Thyroid gland (tissue), 4 donors: ENCODE measurements around the gene KCNK1. TPM values are rescaled to one million over a fixed set of nuclear protein-coding genes. Genes with fewer than 3 reads are reported as not detected.
"Not testable (repeated sequence)": the region's sequence is repeated elsewhere in the genome, so short reads cannot be mapped to it uniquely, and the experiment has no call there.

Experiments
- DNase-seq, 2 donors: peaks; one replicate each; pipeline ENCODE4 v3.0.0-alpha.2; 2019
- H3K27ac ChIP-seq, 3 donors: fragments of 200-600 bp; sonication (generic); 1 replicate in 2 of 3; 2 replicates in 1 of 3; pipeline ENCODE4 v1.5.1; 2016 to 2019; ENCODE audit warnings: mild to moderate bottlenecking in 1 of 3, moderate library complexity in 1 of 3
- H3K27me3 ChIP-seq: fragments of 200-600 bp; sonication (generic); one replicate; pipeline ENCODE4 v1.5.1; 2019
- H3K36me3 ChIP-seq, 2 donors: fragments of 200-600 bp; sonication (generic); one replicate each; pipeline ENCODE4 v1.5.1; 2016 to 2019
- H3K4me1 ChIP-seq, 2 donors: fragments of 200-600 bp; sonication (generic); one replicate each; pipeline ENCODE4 v1.5.1; 2017 to 2019
- H3K4me3 ChIP-seq, 3 donors: fragments of 200-600 bp; sonication (generic); replicated peaks in 1 of 3; 1 replicate in 2 of 3; 2 replicates in 1 of 3; pipeline ENCODE4 v1.5.1; 2016; ENCODE audit warnings: mild to moderate bottlenecking in 1 of 3
- H3K9me3 ChIP-seq: fragments of 200-600 bp; sonication (generic); one replicate; pipeline ENCODE4 v1.5.1; 2017
- POLR2A ChIP-seq, 2 donors: fragments of 450-650 bp; IDR thresholded peaks; one replicate each; pipeline ENCODE4 v1.6.1; 2017; ENCODE audit warnings: antibody characterized with exemption in 2 of 2, mild to moderate bottlenecking in 2 of 2, moderate library complexity in 1 of 2
- WGBS, 2 donors: methylation state at CpG; one replicate each; pipeline ENCODE4 v1.1.5; 2017; 5-methylcytosine and 5-hydroxymethylcytosine counted together
- intact Hi-C: fragments of 100-400 bp; cut with DNase I; formaldehyde crosslinking; loops from one replicate; pipeline ENCODE4 v1.15.1; 2023
- total RNA-seq, 4 donors: library from RNA; depleted of rRNA; stranded (reverse); fragments of >200 nt; gene quantifications; one replicate each; pipeline ENCODE4 v1.2.3, GENCODE V29; 2016
- TF ChIP-seq, protein P1 (sequence below), 6 experiments: fragments of 200-600 bp in 3 of 6; fragments of 450-650 bp in 3 of 6; sonication (generic) in 3 of 6; IDR thresholded peaks; one replicate each; pipeline ENCODE4 v1.5.1; 2016 to 2019; ENCODE audit warnings: antibody characterized with exemption in 6 of 6, mild to moderate bottlenecking in 2 of 6, inconsistent platforms in 1 of 6, moderate library complexity in 1 of 6

Gene KCNK1
- total RNA-seq, 4 donors from 2014 or later = 6.7 to 8.3 (median 7.6) TPM

DNA sequence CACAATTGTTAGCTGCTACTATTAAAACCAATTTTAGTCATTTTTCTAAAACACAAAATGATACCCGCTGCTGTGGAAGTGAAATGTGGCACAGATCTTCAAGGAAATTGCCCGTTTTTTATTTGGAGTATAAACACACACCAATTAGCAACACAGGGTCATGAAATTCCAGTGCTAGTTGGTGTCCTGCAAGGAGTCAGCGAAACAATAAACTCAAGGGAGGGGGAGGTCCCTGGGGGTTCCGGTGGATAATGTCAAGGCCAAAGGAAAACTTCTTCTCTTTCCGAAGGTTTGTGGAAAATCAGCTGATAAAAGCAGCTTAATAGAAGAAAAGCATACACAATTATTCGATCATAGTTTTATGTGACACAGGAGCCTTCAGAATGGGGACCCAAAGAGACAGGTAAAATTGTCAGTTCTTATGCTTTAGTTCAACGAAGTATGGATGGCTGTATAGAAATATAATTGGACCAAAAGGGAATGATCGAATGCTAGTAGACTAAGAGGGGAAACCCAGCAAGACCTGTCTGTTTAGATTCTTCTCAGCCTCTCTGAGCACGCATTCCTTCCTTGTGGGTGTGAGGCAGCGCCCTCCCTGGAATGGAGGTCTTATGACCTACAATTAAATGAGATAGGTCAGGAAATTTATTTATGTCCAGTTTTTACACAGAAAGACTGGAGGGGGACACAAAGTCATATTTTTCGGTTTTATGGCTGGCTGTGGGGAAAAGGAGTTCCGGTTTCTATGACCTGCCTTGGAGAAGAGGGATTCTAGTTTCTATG, 65.9 kb downstream of the KCNK1 start:
- DNase-seq = no peak
- Histone ChIP-seq H3K4me3 (no peak overlapping the region), H3K27me3 (no peaks in the 10 kb centered on the region), H3K27ac (no peak overlapping the region), H3K4me1 (no peaks in the 10 kb centered on the region), H3K36me3 (no peaks in the 10 kb centered on the region), H3K9me3 (no peaks in the 10 kb centered on the region)
- intact Hi-C loops = no loop called here
- 85% methylated on average over 12 of the region's 12 CpGs for WGBS, 2 donors
- TF ChIP-seq POLR2A (IDR thresholded peaks at IDR 0.05) = no peak
- TF ChIP-seq, protein P1, sequence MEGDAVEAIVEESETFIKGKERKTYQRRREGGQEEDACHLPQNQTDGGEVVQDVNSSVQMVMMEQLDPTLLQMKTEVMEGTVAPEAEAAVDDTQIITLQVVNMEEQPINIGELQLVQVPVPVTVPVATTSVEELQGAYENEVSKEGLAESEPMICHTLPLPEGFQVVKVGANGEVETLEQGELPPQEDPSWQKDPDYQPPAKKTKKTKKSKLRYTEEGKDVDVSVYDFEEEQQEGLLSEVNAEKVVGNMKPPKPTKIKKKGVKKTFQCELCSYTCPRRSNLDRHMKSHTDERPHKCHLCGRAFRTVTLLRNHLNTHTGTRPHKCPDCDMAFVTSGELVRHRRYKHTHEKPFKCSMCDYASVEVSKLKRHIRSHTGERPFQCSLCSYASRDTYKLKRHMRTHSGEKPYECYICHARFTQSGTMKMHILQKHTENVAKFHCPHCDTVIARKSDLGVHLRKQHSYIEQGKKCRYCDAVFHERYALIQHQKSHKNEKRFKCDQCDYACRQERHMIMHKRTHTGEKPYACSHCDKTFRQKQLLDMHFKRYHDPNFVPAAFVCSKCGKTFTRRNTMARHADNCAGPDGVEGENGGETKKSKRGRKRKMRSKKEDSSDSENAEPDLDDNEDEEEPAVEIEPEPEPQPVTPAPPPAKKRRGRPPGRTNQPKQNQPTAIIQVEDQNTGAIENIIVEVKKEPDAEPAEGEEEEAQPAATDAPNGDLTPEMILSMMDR (IDR thresholded peaks at IDR 0.05) = no peak

DNA sequence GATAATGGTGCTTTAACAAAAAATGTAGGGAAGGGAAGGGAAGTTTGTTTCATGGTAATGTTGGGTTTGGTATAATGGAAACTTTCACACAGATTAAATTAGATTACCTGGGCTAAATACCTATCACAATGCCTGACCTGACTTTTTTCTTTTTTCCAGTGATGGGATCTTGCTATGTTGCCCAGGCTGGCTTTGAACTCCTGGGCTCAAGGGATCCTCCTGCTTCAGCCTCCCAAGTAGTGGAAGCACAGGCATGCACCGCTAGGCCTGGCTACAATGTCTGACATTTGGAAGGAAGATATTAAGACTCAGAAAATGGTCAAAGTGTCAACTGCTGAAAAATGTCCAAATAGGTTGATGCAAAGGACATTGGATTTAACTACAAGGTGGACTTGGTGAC, 67.4 kb downstream of the KCNK1 start:
- Histone ChIP-seq H3K4me3 (no peak overlapping the region), H3K27ac (no peak overlapping the region), H3K36me3 (no peaks in the 10 kb centered on the region), H3K4me1 (no peaks in the 10 kb centered on the region), H3K27me3 (no peaks in the 10 kb centered on the region), H3K9me3 (no peaks in the 10 kb centered on the region)
- no peak for DNase-seq
- 90 to 100% methylated on average over 1 of the region's 1 CpG for WGBS, 2 donors
- intact Hi-C loops = no loop called here
- TF ChIP-seq, protein P1 (IDR thresholded peaks at IDR 0.05) = no peak
- TF ChIP-seq POLR2A (IDR thresholded peaks at IDR 0.05) = no peak

DNA sequence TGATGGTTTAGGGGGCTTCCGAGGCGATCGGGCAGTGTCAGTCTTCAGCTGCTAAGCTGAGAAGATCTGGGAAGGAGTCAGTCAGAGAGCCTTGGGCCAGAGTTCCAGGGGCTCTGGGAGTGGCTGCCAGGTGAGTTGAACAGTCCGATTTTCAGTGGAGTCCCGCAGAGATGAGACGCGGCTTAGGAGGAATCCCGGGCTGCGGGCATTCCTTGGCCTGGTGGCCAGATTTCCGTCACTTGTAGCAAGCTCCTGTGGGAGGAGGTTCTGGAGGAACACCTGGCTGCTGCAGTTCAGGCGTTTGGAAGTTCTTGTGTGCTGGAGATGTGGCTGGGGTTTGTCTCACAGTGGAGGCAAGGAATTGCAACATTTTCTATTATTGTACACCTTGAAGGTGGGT, 72.7 kb downstream of the KCNK1 start:
- H3K4me1 ChIP-seq, intact Hi-C loops, H3K27ac ChIP-seq, H3K9me3 ChIP-seq, H3K36me3 ChIP-seq, DNase-seq, H3K27me3 ChIP-seq, H3K4me3 ChIP-seq: not testable (repeated sequence)
- 94 to 95% methylated on average over 10 to 11 of the region's 11 CpGs for WGBS, 2 donors

DNA sequence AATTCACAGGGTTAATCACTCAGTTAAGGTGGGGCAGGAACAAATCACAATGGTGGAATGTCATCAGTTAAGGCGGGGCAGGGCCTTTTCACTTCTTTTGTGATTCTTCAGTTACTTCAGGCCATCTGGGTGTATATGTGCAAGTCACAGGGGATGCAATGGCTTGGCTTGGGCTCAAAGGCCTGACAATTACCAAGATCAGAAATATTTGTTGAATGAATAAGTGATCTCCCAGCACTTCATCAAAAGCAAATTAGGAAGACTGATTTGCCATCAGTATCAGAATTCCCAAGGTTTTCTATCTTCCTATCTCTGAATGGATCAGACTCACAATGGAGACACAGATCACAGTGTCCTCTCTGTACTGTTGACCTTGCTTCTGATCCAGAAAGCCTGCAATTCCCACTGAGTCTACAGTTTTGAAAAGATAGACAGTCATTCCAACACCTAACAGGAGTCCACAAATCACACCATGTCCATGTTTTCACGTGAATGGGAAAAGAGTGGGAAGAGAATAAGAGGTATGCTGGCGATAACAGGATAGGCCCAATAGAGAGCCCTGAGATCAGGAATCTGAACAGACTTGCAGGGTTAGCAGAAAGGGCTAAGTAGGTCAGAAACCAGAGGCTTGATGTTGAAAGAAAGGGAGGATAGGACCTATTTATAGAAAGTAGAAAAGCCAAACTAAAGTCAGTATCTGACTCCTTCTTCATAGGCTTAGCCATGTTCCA, 75.3 kb downstream of the KCNK1 start:
- Histone ChIP-seq H3K36me3 (no peaks in the 10 kb centered on the region), H3K9me3 (no peaks in the 10 kb centered on the region), H3K4me1 (peaks cover 0 to 10% of the 10 kb centered on the region in 2 donors), H3K27me3 (no peaks in the 10 kb centered on the region), H3K4me3 (no peak overlapping the region), H3K27ac (no peak overlapping the region)
- no peak for DNase-seq
- 85 to 91% methylated on average over 3 of the region's 3 CpGs for WGBS, 2 donors
- intact Hi-C loops = no loop called here
- TF ChIP-seq, protein P1 (IDR thresholded peaks at IDR 0.05) = no peak
- TF ChIP-seq POLR2A (IDR thresholded peaks at IDR 0.05) = no peak

DNA sequence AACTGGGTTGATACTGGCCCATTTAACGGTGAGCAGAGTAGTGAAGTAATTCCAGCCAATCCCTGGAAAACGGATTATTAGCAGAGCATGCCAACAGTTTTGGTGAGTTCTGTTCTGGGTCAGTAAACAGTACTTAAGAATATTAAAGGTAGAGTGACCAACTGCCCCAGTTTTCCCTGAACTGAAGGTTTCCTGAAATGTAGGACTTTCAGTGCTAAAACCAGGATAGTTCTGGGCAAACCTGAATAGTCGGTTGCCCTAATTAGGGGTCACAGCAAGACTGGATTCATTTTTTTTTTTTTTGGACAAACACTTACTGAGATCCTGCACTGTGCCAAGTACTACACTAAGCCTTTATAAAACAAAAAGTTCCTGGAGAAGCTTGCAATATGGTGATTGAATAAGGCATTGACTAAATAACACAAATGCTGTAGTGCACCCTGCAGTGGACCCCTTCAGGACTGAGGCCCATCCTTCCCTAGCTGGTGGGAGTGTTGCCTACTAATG, 75.9 kb downstream of the KCNK1 start:
- intact Hi-C loops = no loop called here
- Histone ChIP-seq H3K4me1 (peaks cover 0 to 10% of the 10 kb centered on the region in 2 donors), H3K27ac (no peak overlapping the region), H3K9me3 (no peaks in the 10 kb centered on the region), H3K4me3 (no peak overlapping the region), H3K36me3 (no peaks in the 10 kb centered on the region), H3K27me3 (no peaks in the 10 kb centered on the region)
- DNase-seq = no peak
- no peak for TF ChIP-seq POLR2A (IDR thresholded peaks at IDR 0.05)
- TF ChIP-seq, protein P1 (IDR thresholded peaks at IDR 0.05) = no peak
- WGBS, 2 donors = 31 to 54% methylated on average over 3 of the region's 3 CpGs
